Activated CD4-positive, CD25-positive, alpha-beta regulatory T cell (primary cell): Measurements from ENCODE around the gene ALDH18A1.
A peak's percentile ranks its signal among the peaks of the same experiment; 100 is the strongest.
"Not testable (repeated sequence)": the region's sequence is repeated elsewhere in the genome, so short reads cannot be mapped to it uniquely, and the experiment has no call there.

Experiments
- DNase-seq, 4 experiments: peaks; one replicate each; lab custom pipeline; 2025; lab: John Stamatoyannopoulos, UW

ALDH18A1 gene

GRCh38 chr10:95656291-95657164 lies at the start of gene ALDH18A1:
TSS of gene ALDH18A1 (minus strand) at chr10:95656711. CDS start at chr10:95653377, 3,334 bp downstream.
- peak; percentile 81 to 86 (median 83) for DNase-seq

GRCh38 chr10:95698415-95698814 lies 41.9 kb upstream of the ALDH18A1 start:
- no peak for DNase-seq

- DNase-seq, result no peak
Observed at GRCh38 chr10:95697429-95697828, 40.9 kb upstream of the ALDH18A1 start.

GRCh38 chr10:95694665-95695064 lies 38.2 kb upstream of the ALDH18A1 start:
- DNase-seq, result no peak

GRCh38 chr10:95693668-95694534 lies 37.4 kb upstream of the ALDH18A1 start, which contains the start of gene TCTN3:
TSS of gene TCTN3 (minus strand) at chr10:95693927. CDS start at chr10:95693899, 28 bp downstream.
- DNase-seq, result peak; percentile 86 to 99 (median 92)

- no peak for DNase-seq
Observed at GRCh38 chr10:95693071-95693667, 36.7 kb upstream of the ALDH18A1 start.

- no peak for DNase-seq
Observed at GRCh38 chr10:95691281-95691680, 34.8 kb upstream of the ALDH18A1 start.

- no peak for DNase-seq
Observed at GRCh38 chr10:95688648-95689047, 32.1 kb upstream of the ALDH18A1 start.

- no peak for DNase-seq
Observed at GRCh38 chr10:95683966-95684365, 27.5 kb upstream of the ALDH18A1 start.

GRCh38 chr10:95675403-95676116 lies 19.0 kb upstream of the ALDH18A1 start:
- DNase-seq, result no peak

GRCh38 chr10:95674643-95675042 lies 18.1 kb upstream of the ALDH18A1 start:
- no peak for DNase-seq

- not testable (repeated sequence) for DNase-seq
Observed at GRCh38 chr10:95672641-95673040, 16.1 kb upstream of the ALDH18A1 start.

GRCh38 chr10:95664543-95664942 lies 8.0 kb upstream of the ALDH18A1 start:
- no peak for DNase-seq

GRCh38 chr10:95663496-95663895 lies 7.0 kb upstream of the ALDH18A1 start:
- DNase-seq, result no peak

GRCh38 chr10:95661818-95662217 lies 5.3 kb upstream of the ALDH18A1 start:
- no peak for DNase-seq

- no peak for DNase-seq
Observed at GRCh38 chr10:95660283-95660682, 3.8 kb upstream of the ALDH18A1 start.

- DNase-seq, result no peak
Observed at GRCh38 chr10:95657250-95657649, 739 bp upstream of the ALDH18A1 start.

GRCh38 chr10:95655571-95656290 lies 780 bp downstream of the ALDH18A1 start:
- no peak for DNase-seq

- no peak for DNase-seq
Observed at GRCh38 chr10:95653895-95654294, 2.6 kb downstream of the ALDH18A1 start.

GRCh38 chr10:95651346-95652060 lies 5.0 kb downstream of the ALDH18A1 start:
- DNase-seq, result no peak
